T-helper 2 cell (primary cell): ENCODE data around the gene MYRIP.

Experiments used
- DNase-seq, 5 experiments: peaks; one replicate each; pipeline versions ENCODE4 v3.0.0 to v3.0.0-alpha.2; 2012 to 2022

The MYRIP gene

DNA sequence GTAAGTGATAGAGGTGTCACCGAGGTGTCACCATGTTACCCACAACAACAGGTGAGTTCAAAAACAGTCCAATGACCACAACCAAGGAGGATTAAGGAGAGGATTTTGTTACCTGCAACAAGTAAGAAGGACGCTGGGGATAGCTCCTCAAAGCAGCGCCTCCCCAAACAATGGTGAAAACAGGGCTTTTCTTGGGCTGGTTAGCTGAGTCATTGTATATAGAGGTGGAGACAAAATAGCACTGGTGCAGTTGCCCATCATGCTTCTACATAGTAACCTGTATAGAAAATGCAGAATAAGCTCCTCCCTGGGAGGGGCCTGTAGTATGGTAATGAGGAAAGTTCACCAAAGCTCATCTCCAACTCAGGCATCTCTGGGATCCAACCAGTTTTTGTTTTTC is 383.2 kb downstream of the MYRIP start:
- DNase-seq = no peak

DNA sequence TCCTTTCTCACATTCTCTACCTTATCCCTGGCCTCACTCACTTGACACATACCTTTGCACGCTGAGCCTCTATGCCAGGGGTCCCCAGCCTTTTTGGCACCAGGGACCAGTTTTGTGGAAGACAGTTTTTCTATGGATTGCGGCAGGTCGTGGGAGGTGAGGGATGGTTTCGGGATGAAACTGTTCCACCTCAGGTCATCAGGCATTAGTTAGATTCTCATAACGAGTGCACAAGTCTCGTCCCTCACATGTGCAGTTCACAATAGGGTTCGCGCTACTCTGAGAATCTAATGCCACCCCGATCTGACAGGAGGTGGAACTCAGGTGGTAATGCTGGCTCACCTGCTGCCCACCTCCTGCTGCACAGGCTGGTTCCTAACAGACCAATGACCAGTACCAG is 387.6 kb downstream of the MYRIP start:
- DNase-seq = no peak

GRCh38 chr3:40200692-40201316 is 391.4 kb downstream of the MYRIP start:
- no peak for DNase-seq

DNA sequence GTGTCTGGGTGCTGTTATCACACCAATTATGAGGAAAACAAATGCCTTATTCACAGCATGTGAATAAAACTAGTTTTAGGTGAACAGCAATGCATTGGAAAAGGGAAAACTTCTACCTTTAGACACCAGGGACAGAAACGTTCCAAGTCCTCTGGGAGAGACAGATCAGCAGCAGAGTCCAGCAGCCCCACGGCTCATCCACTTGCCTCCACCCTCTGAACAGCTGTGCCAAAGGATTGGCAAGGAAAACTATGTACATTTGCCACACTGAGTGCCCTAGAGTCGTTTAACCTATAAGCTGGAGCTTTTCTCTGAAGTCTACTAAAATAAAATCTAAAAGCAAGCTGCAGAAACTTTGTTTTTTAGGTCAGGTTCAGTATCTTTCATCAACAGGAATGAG is 392.4 kb downstream of the MYRIP start:
- no peak for DNase-seq

- no peak for DNase-seq
Observed at GRCh38 chr3:40206522-40206921, 397.1 kb downstream of the MYRIP start.

- DNase-seq = no peak
Observed at GRCh38 chr3:40207796-40208195, 398.4 kb downstream of the MYRIP start.

GRCh38 chr3:40208251-40208650 is 398.8 kb downstream of the MYRIP start:
- no peak for DNase-seq

- DNase-seq = no peak
Observed at GRCh38 chr3:40211579-40211978, 402.2 kb downstream of the MYRIP start.

GRCh38 chr3:40213556-40213955 is 404.1 kb downstream of the MYRIP start:
- no peak for DNase-seq

- DNase-seq = no peak
Observed at GRCh38 chr3:40215015-40215414, 405.6 kb downstream of the MYRIP start.

DNA sequence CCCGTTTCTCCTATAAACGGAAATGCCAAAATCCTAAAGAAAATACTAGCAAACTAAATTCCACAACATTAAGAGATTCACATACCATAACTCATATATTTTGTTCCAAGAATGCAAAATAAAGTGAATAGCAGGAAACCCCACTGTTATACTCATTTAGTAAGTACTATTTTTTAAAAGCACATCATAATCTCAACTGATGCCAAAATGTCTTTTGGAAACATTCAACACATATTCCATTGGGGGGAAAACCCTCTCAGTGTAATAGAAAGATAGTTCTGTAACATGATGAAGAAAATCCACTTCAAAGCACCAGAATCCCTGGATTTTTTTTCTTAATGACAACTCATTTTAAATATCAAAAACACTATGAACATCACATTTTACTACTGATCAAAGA is 407.1 kb downstream of the MYRIP start:
- no peak for DNase-seq

- no peak for DNase-seq
Observed at GRCh38 chr3:40223856-40224255, 414.4 kb downstream of the MYRIP start.

GRCh38 chr3:40224796-40225515 is 415.5 kb downstream of the MYRIP start:
- no peak for DNase-seq

- no peak for DNase-seq
Observed at GRCh38 chr3:40226636-40227035, 417.2 kb downstream of the MYRIP start.

- no peak for DNase-seq
Observed at GRCh38 chr3:40228792-40229350, 419.5 kb downstream of the MYRIP start.

- DNase-seq = no peak
Observed at GRCh38 chr3:40229386-40229785, 420.0 kb downstream of the MYRIP start.

GRCh38 chr3:40229963-40230362 is 420.6 kb downstream of the MYRIP start:
- DNase-seq = no peak

GRCh38 chr3:40230382-40230781 is 421.0 kb downstream of the MYRIP start:
- DNase-seq = no peak

DNA sequence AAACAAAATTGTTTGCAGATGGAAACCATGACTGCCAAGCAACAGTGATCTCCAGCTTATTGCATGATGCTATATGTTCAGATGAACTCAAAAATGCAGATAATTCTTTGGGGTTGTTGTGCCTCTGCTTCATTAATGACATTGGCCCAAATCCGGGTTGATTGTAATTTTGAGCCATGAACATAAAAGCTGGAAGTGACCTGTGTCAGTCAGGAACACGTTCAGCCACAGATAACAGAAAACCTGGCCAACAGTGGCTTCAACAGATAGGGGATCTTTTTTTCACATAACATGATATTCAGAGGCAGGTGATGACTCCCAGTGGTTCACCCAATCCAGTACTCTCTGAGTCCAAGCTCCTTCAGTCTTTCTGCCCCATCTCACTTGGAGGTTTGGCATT is 423.2 kb downstream of the MYRIP start:
- no peak for DNase-seq

- DNase-seq = no peak
Observed at GRCh38 chr3:40237159-40237558, 427.8 kb downstream of the MYRIP start.

DNA sequence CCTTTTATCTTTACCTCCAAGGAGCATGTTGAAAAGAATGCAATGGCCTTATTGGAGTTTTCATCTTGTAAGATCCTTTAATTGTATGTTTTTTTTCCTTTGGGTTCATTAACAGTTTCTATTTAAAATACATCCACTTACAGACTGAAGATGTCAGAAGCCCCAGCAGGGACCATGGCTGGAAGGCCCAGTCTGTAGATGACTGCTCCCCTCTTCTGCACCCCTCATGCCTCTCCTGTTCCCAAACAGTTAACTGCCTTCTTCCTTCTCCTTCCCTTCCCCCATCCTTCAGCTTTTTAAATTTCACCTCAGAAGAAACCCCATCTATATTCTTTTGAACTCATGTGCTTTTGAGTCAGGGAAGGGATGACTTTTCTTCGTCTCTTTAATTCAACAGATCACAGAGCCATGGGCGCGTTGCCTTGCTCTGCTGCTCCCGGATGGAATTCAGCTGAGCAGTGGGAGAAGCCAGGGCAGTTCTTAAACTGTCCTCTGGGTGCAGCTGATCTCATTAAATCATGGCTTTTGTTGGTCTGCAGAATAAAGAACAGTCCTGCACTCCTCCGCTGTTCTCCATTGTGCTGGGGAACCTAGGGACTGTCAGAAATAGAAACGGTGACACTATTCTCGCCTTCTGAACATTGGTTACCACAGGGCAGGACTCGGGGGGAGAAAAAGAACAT is 428.6 kb downstream of the MYRIP start:
- no peak for DNase-seq

DNA sequence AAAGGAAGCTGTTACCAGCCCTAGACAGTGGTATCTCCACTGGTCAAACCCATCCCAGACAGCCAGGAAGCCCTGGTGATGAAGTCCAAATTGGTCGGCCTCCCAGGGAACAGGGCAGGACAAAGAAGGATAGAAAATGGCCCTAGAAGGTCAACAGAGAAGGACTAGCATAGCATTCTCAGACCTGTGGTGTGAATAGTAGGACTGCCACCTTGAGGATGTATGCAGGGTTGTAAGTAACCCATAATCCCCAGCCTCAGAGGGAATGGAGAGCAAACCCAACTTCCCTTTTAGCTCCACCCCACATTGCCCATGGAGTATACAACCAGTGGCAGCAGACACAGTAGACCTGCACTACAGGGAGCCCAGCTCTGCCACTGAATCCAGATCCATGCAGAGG is 431.5 kb downstream of the MYRIP start:
- DNase-seq = no peak

GRCh38 chr3:40242216-40242615 is 432.8 kb downstream of the MYRIP start:
- no peak for DNase-seq

DNA sequence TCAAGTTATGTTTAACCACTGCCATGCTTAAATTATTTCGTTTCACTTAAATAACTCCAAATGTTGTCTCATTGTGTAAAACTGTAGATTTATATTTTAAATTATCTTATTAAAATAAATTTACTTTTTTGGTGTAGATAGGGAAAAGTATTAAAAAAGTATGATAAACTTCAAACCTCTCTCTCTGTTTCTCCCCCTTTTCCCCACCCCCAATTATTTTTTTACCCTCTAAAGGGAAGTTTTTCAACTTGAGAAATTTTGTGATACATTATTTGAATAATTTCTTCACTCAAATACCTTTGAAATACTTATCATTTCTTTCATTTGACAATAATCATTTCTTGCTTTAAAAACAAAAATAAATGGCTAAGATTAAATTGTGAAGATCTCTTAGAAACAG is 433.2 kb downstream of the MYRIP start:
- no peak for DNase-seq
